Measurements from ENCODE around the gene EIF3A.

- TF ChIP-seq IRF9 (tag; IDR thresholded peaks at IDR 0.05), result no peak
- TF ChIP-seq CEBPB (tag; IDR thresholded peaks at IDR 0.05), result no peak
- TF ChIP-seq POLR2AphosphoS5 (IDR thresholded peaks at IDR 0.05; ENCODE audit: control insufficient read depth, insufficient read depth, low read depth, low read length), result no peak
- no peak for TF ChIP-seq CTCF (IDR thresholded peaks at IDR 0.05 in 2 of 3, conservative IDR thresholded peaks at IDR 0.05 in 1 of 3; ENCODE audit: insufficient read depth in 2 of 3, low read depth in 1 of 3, low read length in 3 of 3)
- no peak for TF ChIP-seq NR3C1 (CRISPR knock-in tag; IDR thresholded peaks at IDR 0.05)
- TF ChIP-seq CBX3 (IDR thresholded peaks at IDR 0.05; ENCODE audit: borderline replicate concordance in 1 of 2, low read length in 2 of 2), result no peak
- TF ChIP-seq CHD2 (IDR thresholded peaks at IDR 0.05; ENCODE audit: low read depth, low read length), result no peak
- no peak for TF ChIP-seq SMARCA5 (IDR thresholded peaks at IDR 0.05)
- TF ChIP-seq MAX (CRISPR knock-in tag; IDR thresholded peaks at IDR 0.05), result no peak
Measured at GRCh38 chr10:119104654-119105015, 24.0 kb upstream of the EIF3A start.

Measured in K562 (cell line).